Measurements from ENCODE around the gene ENOX1. TPM values are rescaled to one million over a fixed set of nuclear protein-coding genes. Genes with fewer than 3 reads are reported as not detected.

ENOX1 gene
- total RNA-seq, 2 donors from 2014 or later: 0.33 TPM; not detected in 1

- DNase-seq: no peak
- no peak overlapping the region for H3K4me3 Mint-ChIP-seq
- peaks cover 3% of the 10 kb centered on the region for H3K4me1 Mint-ChIP-seq
- 20 to 90% methylated on average over 1 to 2 of the region's 2 CpGs for WGBS, 2 experiments (ENCODE audit: insufficient coverage in 1 of 2, insufficient read length in 1 of 2)
- Histone ChIP-seq H3K27me3 (ENCODE audit: control insufficient read depth, insufficient read depth, low read length, poor library complexity, severe bottlenecking) (no peaks in the 10 kb centered on the region), H3K27ac (ENCODE audit: low read depth, low read length) (no peak overlapping the region), H3K9ac (ENCODE audit: extremely low read depth, low read length, poor library complexity, severe bottlenecking) (no peak overlapping the region), H3K4me1 (ENCODE audit: control insufficient read depth, insufficient read depth, low read length) (no peaks in the 10 kb centered on the region), H3K36me3 (ENCODE audit: control insufficient read depth, insufficient read depth, low read length) (no peaks in the 10 kb centered on the region), H3K9me3 (ENCODE audit: control insufficient read depth, low read length) (peaks cover 3% of the 10 kb centered on the region), H3K4me3 (ENCODE audit: low read length) (no peak overlapping the region)
- no peak overlapping the region for H3K27ac Mint-ChIP-seq
- H3K9me3 Mint-ChIP-seq: peaks cover 6% of the 10 kb centered on the region
- H3K27me3 Mint-ChIP-seq (ENCODE audit: insufficient read depth): no peaks in the 10 kb centered on the region
- peaks cover 4% of the 10 kb centered on the region for H3K36me3 Mint-ChIP-seq (ENCODE audit: low read depth)
- no peak for TF ChIP-seq CTCF (conservative IDR thresholded peaks at IDR 0.05)
Measured at GRCh38 chr13:43815204-43815603, 28.4 kb upstream of the ENOX1 start.

- Mint-ChIP-seq H3K36me3 (ENCODE audit: low read depth) (no peaks in the 10 kb centered on the region), H3K4me3 (no peak overlapping the region), H3K27ac (no peak overlapping the region), H3K4me1 (peaks cover 18% of the 10 kb centered on the region), H3K27me3 (ENCODE audit: insufficient read depth) (no peaks in the 10 kb centered on the region), H3K9me3 (peaks cover 3% of the 10 kb centered on the region)
- TF ChIP-seq CTCF (conservative IDR thresholded peaks at IDR 0.05): no peak
- Histone ChIP-seq H3K36me3 (ENCODE audit: control insufficient read depth, insufficient read depth, low read length) (no peaks in the 10 kb centered on the region), H3K4me1 (ENCODE audit: control insufficient read depth, insufficient read depth, low read length) (no peaks in the 10 kb centered on the region), H3K4me3 (ENCODE audit: low read length) (no peak overlapping the region), H3K27ac (ENCODE audit: low read depth, low read length) (no peak overlapping the region), H3K9me3 (ENCODE audit: control insufficient read depth, low read length) (peaks cover 5% of the 10 kb centered on the region), H3K27me3 (ENCODE audit: control insufficient read depth, insufficient read depth, low read length, poor library complexity, severe bottlenecking) (no peaks in the 10 kb centered on the region), H3K9ac (ENCODE audit: extremely low read depth, low read length, poor library complexity, severe bottlenecking) (no peak overlapping the region)
- no peak for DNase-seq
Measured at GRCh38 chr13:43808676-43809075, 21.9 kb upstream of the ENOX1 start.

GRCh38 chr13:43805681-43806128 lies 18.9 kb upstream of the ENOX1 start:
- Histone ChIP-seq H3K36me3 (ENCODE audit: control insufficient read depth, insufficient read depth, low read length) (no peaks in the 10 kb centered on the region), H3K9me3 (ENCODE audit: control insufficient read depth, low read length) (peaks cover 5% of the 10 kb centered on the region), H3K27me3 (ENCODE audit: control insufficient read depth, insufficient read depth, low read length, poor library complexity, severe bottlenecking) (no peaks in the 10 kb centered on the region), H3K4me1 (ENCODE audit: control insufficient read depth, insufficient read depth, low read length) (no peaks in the 10 kb centered on the region), H3K9ac (ENCODE audit: extremely low read depth, low read length, poor library complexity, severe bottlenecking) (no peak overlapping the region), H3K4me3 (ENCODE audit: low read length) (no peak overlapping the region), H3K27ac (ENCODE audit: low read depth, low read length) (no peak overlapping the region)
- Mint-ChIP-seq H3K36me3 (ENCODE audit: low read depth) (no peaks in the 10 kb centered on the region), H3K27me3 (ENCODE audit: insufficient read depth) (no peaks in the 10 kb centered on the region), H3K27ac (no peak overlapping the region), H3K4me1 (peaks cover 18% of the 10 kb centered on the region), H3K4me3 (no peak overlapping the region), H3K9me3 (peaks cover 3% of the 10 kb centered on the region)
- peak; percentile 48 for DNase-seq
- TF ChIP-seq CTCF (conservative IDR thresholded peaks at IDR 0.05): no peak
- 76 to 86% methylated on average over 4 to 6 of the region's 6 CpGs for WGBS, 2 experiments (ENCODE audit: insufficient coverage in 1 of 2, insufficient read length in 1 of 2)

All from endodermal cell (in vitro differentiated cells).